Sigmoid colon (tissue), 3 donors: ENCODE data around the gene GRIN1.

Experiments used
- POLR2A ChIP-seq, 2 donors: fragments of 450-650 bp; IDR thresholded peaks; one replicate each; pipeline ENCODE4 v1.6.1; 2016; ENCODE audit warnings: antibody characterized with exemption in 2 of 2, mild to moderate bottlenecking in 2 of 2, moderate library complexity in 2 of 2
- TF ChIP-seq, protein P1 (sequence below), 4 experiments: fragments of 450-650 bp in 3 of 4; fragments of 200-600 bp in 1 of 4; IDR thresholded peaks; one replicate each; pipeline ENCODE4 v1.5.1; 2016 to 2019; ENCODE audit warnings: antibody characterized with exemption in 4 of 4, mild to moderate bottlenecking in 3 of 4, moderate library complexity in 2 of 4

DNA sequence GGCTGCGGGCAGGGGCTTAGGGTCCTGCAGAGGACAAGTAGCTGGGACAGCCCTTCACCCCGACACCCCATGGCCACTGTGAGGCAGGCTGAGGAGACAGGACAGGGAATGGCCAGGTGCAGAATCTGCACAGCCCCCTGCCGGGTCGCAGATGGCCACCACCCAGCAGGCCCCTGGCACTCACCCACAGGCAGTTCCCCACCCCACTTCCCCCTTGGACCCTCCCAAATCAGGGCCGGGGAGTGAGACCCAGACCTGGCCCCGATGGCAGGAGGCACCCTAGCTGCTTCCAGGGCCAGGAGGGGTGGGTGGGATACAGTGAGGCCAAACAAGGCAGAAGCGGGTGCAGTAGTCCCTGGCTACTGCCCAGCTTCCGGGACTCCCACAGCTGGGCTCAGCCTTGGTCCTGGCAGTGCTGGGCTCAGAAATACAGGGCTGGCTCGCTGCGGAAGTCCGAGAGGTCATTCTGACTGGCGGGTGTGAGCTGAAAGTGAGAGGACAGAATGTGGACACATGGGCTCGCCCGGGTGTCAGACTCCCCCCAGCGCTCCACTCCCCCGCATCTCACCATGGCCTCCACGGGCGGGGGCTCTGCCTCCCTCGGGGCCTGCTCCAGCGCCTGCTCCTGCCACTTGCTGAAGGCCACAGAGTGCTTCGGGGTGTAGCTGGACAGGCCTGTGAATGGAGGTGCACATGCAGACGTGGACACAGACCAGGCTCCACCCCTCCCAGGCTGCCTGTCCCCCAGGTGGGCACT lies 52.9 kb downstream of the GRIN1 start:
- TF ChIP-seq POLR2A (IDR thresholded peaks at IDR 0.05): no peak
- TF ChIP-seq, protein P1, sequence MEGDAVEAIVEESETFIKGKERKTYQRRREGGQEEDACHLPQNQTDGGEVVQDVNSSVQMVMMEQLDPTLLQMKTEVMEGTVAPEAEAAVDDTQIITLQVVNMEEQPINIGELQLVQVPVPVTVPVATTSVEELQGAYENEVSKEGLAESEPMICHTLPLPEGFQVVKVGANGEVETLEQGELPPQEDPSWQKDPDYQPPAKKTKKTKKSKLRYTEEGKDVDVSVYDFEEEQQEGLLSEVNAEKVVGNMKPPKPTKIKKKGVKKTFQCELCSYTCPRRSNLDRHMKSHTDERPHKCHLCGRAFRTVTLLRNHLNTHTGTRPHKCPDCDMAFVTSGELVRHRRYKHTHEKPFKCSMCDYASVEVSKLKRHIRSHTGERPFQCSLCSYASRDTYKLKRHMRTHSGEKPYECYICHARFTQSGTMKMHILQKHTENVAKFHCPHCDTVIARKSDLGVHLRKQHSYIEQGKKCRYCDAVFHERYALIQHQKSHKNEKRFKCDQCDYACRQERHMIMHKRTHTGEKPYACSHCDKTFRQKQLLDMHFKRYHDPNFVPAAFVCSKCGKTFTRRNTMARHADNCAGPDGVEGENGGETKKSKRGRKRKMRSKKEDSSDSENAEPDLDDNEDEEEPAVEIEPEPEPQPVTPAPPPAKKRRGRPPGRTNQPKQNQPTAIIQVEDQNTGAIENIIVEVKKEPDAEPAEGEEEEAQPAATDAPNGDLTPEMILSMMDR (IDR thresholded peaks at IDR 0.05): no peak
